H1 (cell line): ENCODE results near the gene COMMD8. TPM values are rescaled to one million over a fixed set of nuclear protein-coding genes. Genes with fewer than 3 reads are reported as not detected.

Experiments
- CTCF ChIP-seq, 3 experiments: IDR thresholded peaks; 1 replicate in 2 of 3; 2 replicates in 1 of 3; pipeline versions ENCODE4 v1.5.1 to v1.6.1; 2011; ENCODE audit warnings: low read length in 3 of 3, mild to moderate bottlenecking in 3 of 3, inconsistent platforms in 2 of 3, low read depth in 1 of 3, moderate library complexity in 1 of 3; ENCODE audit not compliant: insufficient read depth in 1 of 3; ENCODE audit errors: control extremely low read depth in 1 of 3
- EGR1 ChIP-seq: IDR thresholded peaks from 2 replicates; pipeline ENCODE4 v1.6.1; 2011; ENCODE audit warnings: low read depth, low read length, borderline replicate concordance
- SUZ12 ChIP-seq: fragments of 200-600 bp; sonication (generic); IDR thresholded peaks from 2 replicates; pipeline ENCODE4 v1.6.1; 2012; ENCODE audit warnings: mild to moderate bottlenecking, inconsistent platforms, low read length, moderate library complexity, mixed read lengths
- TCF12 ChIP-seq: IDR thresholded peaks from 2 replicates; pipeline ENCODE4 v1.6.1; 2011; ENCODE audit warnings: low read depth, mild to moderate bottlenecking, low read length
- polyA plus RNA-seq, 7 experiments: library from polyadenylated mRNA; depleted of rRNA in 3 of 7; stranded (reverse) in 5 of 7; unstranded in 2 of 7; fragments of >200 nt in 5 of 7; fragments of 200-250 nt in 2 of 7; gene quantifications; 1 replicate in 5 of 7; 2 replicates in 1 of 7; 4 replicates in 1 of 7; pipeline versions ENCODE4 v1.2.1 to v1.2.3, GENCODE V29; 2011 to 2013; ENCODE audit warnings: missing spikeins in 2 of 7, mixed read lengths in 2 of 7
- total RNA-seq: library from RNA; stranded (reverse); fragmentation: NEBNext Ultra II Directional; extraction: Animal tissue kit (Norgen Biotek cat#: 25700); gene quantifications from 2 replicates; pipeline ENCODE4 v1.2.1, GENCODE V29; 2021

COMMD8 gene
- total and polyA plus RNA-seq, 2 of the 8 experiments (the other 6 are each of a cell fraction or from before 2014, with no cell fraction given): 1.6 to 7.2 TPM

DNA sequence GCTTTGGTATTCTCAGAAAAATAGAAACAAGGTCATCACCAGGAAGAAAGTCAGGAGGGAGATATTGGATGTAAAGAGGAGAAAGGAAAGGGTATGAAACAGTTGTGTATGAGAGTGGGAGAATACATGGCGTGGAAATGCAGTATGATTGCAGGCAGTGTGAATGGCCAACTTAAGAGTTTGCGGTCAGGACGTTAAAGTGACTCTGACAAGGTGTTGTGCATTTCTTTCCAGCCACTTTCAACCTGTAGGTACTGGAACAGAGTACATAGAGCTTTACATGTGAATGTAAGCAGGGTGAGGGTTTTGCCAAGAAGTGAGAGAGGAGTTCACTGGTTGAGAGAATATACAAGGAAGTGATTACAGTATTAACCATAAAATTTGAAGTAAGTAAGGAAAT, 37.3 kb upstream of the COMMD8 start (continued):
- no peak for TF ChIP-seq CTCF (IDR thresholded peaks at IDR 0.05; ENCODE audit: control extremely low read depth in 1 of 3, insufficient read depth in 1 of 3, low read depth in 1 of 3, low read length in 3 of 3)
- no peak for TF ChIP-seq SUZ12
- TF ChIP-seq TCF12: no peak
- TF ChIP-seq EGR1: no peak
